A549 treated with Mapracorat at 1 μM for 4 hours (cell line): ENCODE results near the gene TNFRSF13B. TPM values are rescaled to one million over a fixed set of nuclear protein-coding genes. Genes with fewer than 3 reads are reported as not detected.

ENCODE experiments used
- total RNA-seq: library from RNA; stranded (reverse); fragments of 200-300 nt; extraction: Qiagen RNA extraction; gene quantifications from 5 replicates; pipeline ENCODE4 v1.2.3, GENCODE V29; 2022

Gene TNFRSF13B
- not detected in 5 replicates for total RNA-seq

DNA sequence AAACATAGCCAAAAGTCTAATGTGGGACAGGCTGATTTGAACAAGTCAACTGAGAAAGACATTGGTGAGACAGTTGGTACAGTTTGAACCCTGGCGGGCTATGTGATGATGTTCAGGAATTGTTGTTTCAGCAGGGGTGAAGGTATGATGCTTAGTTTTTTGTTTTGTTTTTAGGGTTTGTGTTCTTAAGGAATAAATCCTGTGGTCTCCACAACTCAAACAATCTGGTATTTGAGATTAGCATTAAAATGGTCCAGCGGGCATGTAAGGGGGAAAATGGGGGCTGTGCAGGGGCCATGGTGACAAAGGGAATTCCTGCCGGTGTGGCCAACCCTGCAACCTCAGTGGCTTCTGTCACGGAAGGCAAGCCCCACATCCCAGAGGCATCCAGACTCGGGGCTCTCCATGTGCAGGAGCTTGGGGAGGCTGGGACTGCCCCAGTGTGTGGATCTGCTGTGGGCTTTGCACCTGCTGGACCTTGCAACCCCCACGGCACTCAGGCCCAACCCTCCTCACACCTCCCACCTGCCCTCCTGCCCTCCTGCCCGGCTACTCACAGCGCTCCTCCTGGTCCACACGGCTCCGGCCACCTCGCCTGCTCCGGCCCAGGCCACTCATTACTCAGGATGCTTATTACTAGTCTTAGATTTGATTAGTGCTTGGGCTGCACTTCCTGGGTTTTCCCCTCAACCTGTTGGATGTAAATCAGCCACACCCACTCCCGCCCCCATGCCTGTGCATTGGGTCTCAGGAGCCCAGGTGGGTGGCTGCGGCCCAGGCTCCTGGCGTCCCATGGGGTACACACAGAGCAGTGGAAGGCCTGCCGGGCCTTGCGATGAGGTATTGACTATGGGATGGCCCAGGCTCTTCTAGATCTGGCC is at the start of gene TNFRSF13B:
TNFRSF13B (minus strand) TSS at position 661 of the 881 bp plus-strand sequence; CDS start at position 618, 43 bp downstream.

Other genes starting within 250 kb of the TNFRSF13B start
- gene MPRIP, start 70.3 kb upstream of the TNFRSF13B start, total RNA-seq = 226 to 367 TPM (median 349 TPM) in 5 replicates
- gene PLD6, start 234.2 kb upstream of the TNFRSF13B start, total RNA-seq = 5.9 to 8.4 TPM (median 6.7 TPM) in 5 replicates